ENCODE results near the gene ZFHX3.

The ZFHX3 gene

GRCh38 chr16:72848028-72848400 lies 199.9 kb downstream of the ZFHX3 start:
- Histone ChIP-seq H3K4me3 (peak overlapping the region; percentile 38 to 46), H3K27ac (peak overlapping the region; percentile 96 to 99), H3K4me1 (peaks cover 0 to 96% (median 74%) of the 10 kb centered on the region in 4 donors), H3K36me3 (no peaks in the 10 kb centered on the region), H3K27me3 (no peaks in the 10 kb centered on the region), H3K9me3 (no peaks in the 10 kb centered on the region)
- DNase-seq, result peak in 1 of 2 donors; percentile 83
- TF ChIP-seq CTCF (IDR thresholded peaks at IDR 0.05), result no peak
- intact Hi-C loops (cut with DNase I; ENCODE audit: low total_unique reads), result loop anchor here (5.0 kb wide), 1 partner anchor 219 kb away; no protein-coding TSS in a partner anchor

DNA sequence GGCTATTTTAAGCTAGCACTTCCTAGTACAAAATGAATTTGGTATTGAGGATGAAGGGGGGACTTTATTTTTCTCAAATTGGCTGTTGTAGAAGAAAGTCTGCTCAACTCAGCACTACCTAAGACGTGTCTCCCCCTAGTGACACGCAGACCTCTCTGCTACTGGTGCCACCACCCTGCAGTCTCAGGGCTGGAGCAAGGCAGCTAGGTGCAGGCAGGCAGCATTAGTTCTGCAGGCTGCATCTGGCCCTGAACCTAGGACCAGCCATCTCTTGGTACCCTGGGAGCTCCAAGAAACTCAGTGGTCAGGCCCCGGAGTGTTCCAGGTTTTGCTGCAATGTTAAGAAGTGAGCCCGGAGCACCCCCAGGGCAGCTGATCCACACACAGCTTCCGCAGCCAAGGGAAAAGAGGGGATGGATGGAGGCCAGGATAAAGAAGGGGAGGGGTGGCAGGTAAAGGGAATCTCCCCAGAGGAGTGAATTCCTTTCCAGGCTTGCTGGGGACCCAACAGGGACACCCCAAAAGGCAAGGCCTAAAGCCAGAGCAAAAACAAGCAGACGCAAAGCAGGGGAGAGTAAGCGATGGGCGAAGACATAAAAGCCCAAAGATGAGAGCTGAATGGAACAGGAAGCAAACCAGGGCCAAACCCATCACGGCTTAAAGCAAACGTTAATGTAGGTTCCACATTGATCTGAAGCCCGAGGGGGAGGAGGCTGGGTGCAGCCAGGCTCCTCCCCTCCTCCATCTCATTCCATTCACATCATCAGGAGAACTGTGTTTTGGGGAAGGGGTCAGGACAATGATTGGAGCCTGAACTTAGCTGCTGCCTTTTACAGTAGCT lies 200.5 kb downstream of the ZFHX3 start:
- intact Hi-C loops (cut with DNase I; ENCODE audit: low total_unique reads), result loop anchor here (5.0 kb wide), 1 partner anchor 220 kb away; no protein-coding TSS in a partner anchor
- TF ChIP-seq CTCF (IDR thresholded peaks at IDR 0.05), result peak; percentile 37 to 54
- H3K27ac ChIP-seq, result peak overlapping the region; percentile 96 to 99
- H3K4me1 ChIP-seq, result peaks cover 0 to 96% (median 74%) of the 10 kb centered on the region in 4 donors
- no peaks in the 10 kb centered on the region for H3K27me3 ChIP-seq
- H3K9me3 ChIP-seq, result no peaks in the 10 kb centered on the region
- no peaks in the 10 kb centered on the region for H3K36me3 ChIP-seq
- peak overlapping the region; percentile 38 to 46 for H3K4me3 ChIP-seq
- DNase-seq, result no peak

DNA sequence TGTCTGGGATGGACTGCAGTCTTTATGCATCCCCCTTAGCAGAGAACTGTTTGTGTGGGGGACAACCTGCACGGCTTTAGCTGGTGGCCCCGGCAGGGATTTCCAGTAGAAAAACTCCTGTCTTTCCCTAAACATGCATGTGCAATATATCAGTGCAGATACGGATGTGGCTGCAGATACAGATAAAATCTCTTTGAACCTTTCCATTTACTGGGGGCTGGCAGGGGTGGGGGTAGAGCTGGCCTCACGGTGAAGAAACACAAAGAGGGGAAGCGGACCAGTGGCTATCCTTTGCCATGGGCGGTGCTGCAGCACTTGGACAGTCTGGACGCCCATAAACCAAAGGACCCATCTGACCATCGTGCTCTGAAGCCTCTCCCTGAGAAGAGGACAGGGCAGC lies 201.3 kb downstream of the ZFHX3 start:
- no peak for TF ChIP-seq CTCF (IDR thresholded peaks at IDR 0.05)
- Histone ChIP-seq H3K4me1 (peaks cover 0 to 96% (median 78%) of the 10 kb centered on the region in 4 donors), H3K27ac (peak overlapping the region; percentile 96 to 99)

GRCh38 chr16:72845322-72846020 lies 202.5 kb downstream of the ZFHX3 start:
- Histone ChIP-seq H3K9me3 (no peaks in the 10 kb centered on the region), H3K4me1 (peaks cover 0 to 96% (median 80%) of the 10 kb centered on the region in 4 donors), H3K4me3 (no peak overlapping the region), H3K27ac (peak overlapping the region; percentile 96 to 99), H3K27me3 (no peaks in the 10 kb centered on the region), H3K36me3 (no peaks in the 10 kb centered on the region)
- intact Hi-C loops (cut with DNase I; ENCODE audit: low total_unique reads), result loop anchor here (5.0 kb wide), 1 partner anchor 222 kb away; no protein-coding TSS in a partner anchor
- DNase-seq, result no peak
- no peak for TF ChIP-seq CTCF (IDR thresholded peaks at IDR 0.05)

More for the DNA sequence above, 201.3 kb downstream of the ZFHX3 start:
- H3K9me3 ChIP-seq, result no peaks in the 10 kb centered on the region
- no peaks in the 10 kb centered on the region for H3K27me3 ChIP-seq
- no peaks in the 10 kb centered on the region for H3K36me3 ChIP-seq
- no peak for DNase-seq
- intact Hi-C loops (cut with DNase I; ENCODE audit: low total_unique reads), result loop anchor here (5.0 kb wide), 1 partner anchor 221 kb away; no protein-coding TSS in a partner anchor
- H3K4me3 ChIP-seq, result no peak overlapping the region

GRCh38 chr16:72844225-72844920 lies 203.6 kb downstream of the ZFHX3 start:
- DNase-seq, result no peak
- no peaks in the 10 kb centered on the region for H3K27me3 ChIP-seq
- no peaks in the 10 kb centered on the region for H3K36me3 ChIP-seq
- H3K4me3 ChIP-seq, result no peak overlapping the region
- intact Hi-C loops (cut with DNase I; ENCODE audit: low total_unique reads), result no loop called here
- no peaks in the 10 kb centered on the region for H3K9me3 ChIP-seq
- no peak for TF ChIP-seq CTCF (IDR thresholded peaks at IDR 0.05)
- peak overlapping the region; percentile 96 to 99 for H3K27ac ChIP-seq
- H3K4me1 ChIP-seq, result peaks cover 0 to 95% (median 73%) of the 10 kb centered on the region in 4 donors
